HG03095 (cell line): Measurements from ENCODE around the gene ZNF148.
"Not testable (repeated sequence)": the region's sequence is repeated elsewhere in the genome, so short reads cannot be mapped to it uniquely, and the experiment has no call there.

ENCODE experiments used
- ATAC-seq: cut with Tn5 transposase; IDR thresholded peaks from one replicate; pipeline ENCODE4 v1.9.1; 2021; ENCODE audit warnings: moderate library complexity; ENCODE audit not compliant: unreplicated experiment

The ZNF148 gene

DNA sequence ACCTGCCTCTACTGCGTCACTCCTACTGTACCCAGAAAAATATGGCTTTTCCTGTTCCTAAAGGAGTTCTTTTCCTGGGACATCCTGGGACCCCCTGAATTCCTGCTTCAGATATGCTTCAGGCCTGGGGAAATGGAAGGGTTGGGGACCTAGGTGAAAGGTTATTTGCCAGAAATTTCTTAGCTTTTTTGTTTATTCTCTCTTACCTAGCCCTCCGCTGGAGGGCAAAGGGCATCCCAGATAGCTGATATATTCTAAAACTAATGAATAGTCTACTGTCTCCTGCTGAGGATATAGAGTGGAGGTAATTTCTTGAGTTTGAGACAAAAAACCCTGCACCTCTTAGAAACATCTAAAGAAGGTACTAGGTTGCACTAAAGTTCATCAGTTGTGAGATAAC, 3.6 kb upstream of the ZNF148 start:
- ATAC-seq, result no peak

- ATAC-seq, result no peak
These were observed 990 bp upstream of the ZNF148 start for GRCh38 chr3:125375950-125376679.

- ATAC-seq, result peak; percentile 21
These were observed 577 bp downstream of the ZNF148 start for GRCh38 chr3:125374501-125374995.

DNA sequence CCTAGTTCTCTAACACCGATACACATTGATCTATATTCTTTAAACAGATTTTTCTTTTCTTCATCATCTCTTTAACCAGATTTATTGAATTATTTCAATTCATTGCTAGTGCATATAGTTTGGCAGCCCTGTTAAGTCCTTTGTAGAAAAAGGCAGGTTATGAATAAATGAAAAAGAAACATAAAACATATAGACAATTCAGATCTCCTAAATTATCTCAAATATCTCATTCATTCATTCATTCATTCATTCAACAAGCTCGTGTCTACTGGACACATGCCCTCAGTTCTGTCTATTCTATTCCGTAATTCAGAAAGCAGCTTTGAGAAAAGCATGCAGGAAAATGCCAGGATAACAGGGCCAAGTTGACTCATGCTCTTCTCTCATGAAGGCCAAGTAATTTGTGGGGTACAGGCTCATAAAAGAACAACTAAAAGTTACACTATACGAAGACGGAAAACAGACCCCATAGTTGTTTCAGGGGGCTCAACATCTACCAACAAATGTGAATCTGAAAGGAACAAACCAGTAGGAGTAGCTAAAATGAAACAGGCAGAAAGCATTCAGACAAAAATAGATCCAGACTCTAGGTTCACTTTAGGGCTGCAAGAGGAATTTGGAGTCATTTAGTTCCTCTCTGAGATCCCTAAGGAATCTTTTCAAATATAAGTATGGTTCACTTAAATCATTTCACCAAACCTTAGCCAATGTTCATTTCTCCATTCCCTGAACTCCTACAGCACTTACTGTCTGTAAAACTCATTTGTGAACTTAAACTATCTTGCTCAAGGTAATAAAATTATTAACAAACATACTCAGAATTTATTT, 7.5 kb downstream of the ZNF148 start:
- no peak for ATAC-seq

DNA sequence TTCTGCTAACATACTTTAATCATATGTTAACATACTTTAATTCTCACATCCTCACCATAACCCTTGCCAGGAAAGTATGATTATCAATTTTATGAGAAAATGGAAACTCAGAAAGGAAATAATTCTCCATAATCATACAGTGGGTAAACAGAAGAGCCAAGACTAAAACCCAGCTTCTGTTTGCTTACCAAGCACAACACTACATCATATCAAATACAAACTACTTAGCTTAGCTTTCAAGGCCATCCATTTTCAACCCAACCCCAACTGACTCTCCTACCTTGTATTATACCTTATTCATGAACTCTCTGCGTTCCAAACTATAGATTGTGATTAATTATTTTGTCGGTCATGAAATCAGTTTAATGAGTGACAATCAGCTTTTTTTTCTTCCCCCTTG, 9.0 kb downstream of the ZNF148 start:
- ATAC-seq, result no peak

- ATAC-seq, result no peak
These were observed 15.4 kb downstream of the ZNF148 start for GRCh38 chr3:125359700-125360099.

DNA sequence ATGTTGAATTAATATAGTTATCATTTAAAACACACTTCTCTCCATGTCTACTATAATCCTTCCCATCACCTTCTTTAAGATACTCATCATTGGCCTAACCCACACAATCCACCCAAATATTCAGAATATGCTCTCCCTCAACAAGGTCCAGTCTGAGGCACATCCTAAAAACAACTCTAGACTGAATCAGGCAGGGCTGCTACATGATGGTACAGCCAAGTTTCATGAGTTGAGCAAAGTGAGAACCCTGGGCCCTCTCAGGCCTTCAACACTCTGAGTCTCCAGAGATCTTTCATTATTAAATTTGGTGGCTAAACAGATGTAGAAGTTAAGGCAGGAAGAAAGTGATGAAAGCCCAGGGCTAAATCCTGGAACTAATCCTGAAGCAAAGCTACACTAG, 16.2 kb downstream of the ZNF148 start:
- ATAC-seq, result no peak

DNA sequence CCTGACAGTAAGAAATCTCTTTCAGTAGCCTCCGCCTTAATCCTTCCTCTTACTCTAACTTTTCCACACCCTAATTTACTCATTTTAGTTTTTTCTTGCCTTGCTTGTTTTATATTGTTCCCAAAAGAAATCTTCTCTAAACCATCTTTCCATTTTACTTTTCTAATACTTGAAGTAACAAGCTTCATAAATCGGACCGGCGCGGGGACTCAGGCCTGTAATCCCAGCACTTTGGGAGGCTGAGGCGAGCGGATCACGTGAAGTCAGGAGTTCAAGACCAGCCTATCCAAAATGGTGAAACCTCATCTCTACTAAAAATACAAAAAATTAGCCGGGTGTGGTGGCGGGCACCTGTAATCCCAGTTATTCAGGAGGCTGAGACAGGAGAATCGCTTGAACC, 17.3 kb downstream of the ZNF148 start:
- ATAC-seq, result no peak

DNA sequence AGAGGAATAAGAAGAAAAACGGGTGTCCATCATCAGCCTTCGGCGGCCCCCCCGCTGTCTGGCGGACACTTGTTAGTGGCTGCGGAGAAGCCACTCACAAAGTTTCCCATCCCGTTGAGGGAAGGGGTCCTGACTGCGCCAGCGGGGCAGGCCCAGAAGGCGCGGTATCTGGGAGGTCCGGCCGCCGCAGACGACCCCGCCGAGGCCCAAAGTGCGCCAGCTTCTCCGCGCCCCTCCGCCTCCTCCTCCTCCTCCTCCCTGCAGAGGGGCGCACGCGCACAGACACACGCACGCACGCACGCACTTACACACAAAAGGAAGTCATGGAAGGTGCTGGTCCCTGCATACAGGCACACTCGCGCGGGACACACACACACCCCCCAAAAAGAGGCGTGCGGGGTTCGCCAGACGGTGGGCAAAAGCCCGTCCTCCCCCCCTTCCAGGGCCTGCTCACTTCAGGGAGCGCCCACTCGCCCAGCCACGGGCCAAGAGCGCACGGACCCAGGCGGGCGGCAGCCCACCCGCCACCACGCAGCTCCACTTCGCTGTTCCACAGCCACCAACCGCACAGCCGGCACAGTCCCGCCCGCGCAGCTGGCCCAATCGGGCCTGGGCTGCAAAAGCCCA, 18.0 kb downstream of the ZNF148 start:
- no peak for ATAC-seq

DNA sequence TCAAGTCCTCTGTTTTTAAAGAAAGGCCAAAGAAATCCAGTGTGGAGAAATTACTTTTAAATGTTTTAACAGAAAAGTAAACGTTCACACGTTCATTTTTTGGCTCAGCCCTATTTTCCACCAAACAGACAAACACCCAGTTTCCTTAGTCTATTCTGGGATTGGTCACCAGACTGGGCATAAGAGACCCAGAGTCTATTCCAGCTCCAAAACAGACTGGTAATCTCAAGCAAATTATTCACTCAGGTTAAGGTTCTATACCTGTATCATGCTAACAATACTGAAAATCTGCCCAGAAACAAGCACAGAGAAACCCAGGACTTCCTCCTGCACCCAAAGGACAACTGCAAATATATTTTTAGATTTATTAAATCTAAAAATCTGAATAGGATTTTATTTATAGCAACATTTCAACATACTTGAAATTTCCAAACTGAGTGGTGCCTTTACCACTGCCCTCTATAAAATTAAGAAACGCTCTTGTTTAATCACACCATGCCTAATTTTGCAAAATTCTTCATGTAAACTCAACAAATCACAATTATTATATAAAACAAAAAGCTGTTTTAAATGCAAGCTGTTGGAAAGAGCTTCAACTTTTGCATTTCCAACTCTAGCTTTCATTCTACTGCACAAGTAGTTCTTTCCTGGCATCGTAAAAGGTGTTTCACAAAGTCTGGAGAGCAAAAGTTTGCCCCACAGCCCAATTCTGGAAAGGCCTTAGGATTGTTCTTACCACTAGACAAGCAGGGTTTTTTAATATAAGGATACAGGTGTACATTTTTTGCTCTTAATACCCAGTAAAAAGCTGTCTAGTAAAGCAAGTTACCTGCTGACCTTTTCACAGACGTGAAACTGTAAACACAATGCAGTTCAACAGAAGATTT, 18.7 kb downstream of the ZNF148 start:
- no peak for ATAC-seq

- no peak for ATAC-seq
These were observed 21.5 kb downstream of the ZNF148 start for GRCh38 chr3:125353659-125354058.

- ATAC-seq, result no peak
These were observed 22.0 kb downstream of the ZNF148 start for GRCh38 chr3:125353128-125353527.

DNA sequence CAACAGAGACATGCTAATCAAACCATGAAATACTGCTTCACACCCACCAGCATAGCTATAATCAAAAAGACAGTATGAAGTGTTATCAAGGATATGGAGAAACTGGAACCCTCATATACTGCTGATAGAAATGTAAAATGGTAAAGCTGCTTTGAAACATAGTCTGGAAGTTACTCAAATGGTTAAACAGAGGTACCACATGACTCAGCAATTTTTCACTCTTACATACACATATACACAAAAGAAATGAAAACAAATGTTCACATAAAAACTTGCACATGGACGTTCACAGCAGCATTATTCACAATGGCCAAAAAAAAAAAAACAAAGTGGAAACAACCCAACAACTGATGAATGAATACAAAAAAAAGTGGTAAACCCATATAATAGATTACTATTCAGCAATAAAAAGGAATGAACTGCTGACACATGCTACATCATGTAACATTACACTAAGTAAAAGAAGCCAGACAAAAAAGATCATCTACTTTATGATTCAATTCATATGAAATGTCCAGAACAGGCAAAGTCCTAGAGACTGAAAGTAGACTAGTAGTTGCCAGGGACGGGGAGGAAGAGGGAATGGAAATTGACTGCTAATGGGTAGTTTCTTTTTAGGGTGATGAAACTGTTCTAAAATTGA, 23.2 kb downstream of the ZNF148 start:
- ATAC-seq, result no peak

GRCh38 chr3:125351152-125351551, 24.0 kb downstream of the ZNF148 start:
- ATAC-seq, result no peak

GRCh38 chr3:125350597-125350996, 24.5 kb downstream of the ZNF148 start:
- no peak for ATAC-seq

- no peak for ATAC-seq
These were observed 25.5 kb downstream of the ZNF148 start for GRCh38 chr3:125349556-125350165.

DNA sequence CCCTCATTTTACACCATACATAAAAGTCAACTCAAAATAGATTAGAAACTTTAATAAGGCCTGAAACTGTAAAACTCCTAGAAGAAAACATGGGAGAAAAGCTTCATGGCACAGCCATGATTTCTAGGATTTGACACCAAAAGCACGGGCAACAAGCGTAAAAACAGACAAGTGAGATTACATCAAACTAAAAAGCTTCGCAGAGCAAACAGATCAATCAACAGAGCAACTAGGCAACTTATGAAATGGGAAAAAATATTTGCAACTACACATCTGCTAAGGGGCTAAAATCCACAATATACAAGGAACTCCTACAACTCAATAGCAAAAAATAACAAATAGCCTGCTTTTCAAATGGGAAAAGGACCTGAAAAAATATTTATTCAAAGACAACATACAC, 26.1 kb downstream of the ZNF148 start:
- ATAC-seq, result no peak

DNA sequence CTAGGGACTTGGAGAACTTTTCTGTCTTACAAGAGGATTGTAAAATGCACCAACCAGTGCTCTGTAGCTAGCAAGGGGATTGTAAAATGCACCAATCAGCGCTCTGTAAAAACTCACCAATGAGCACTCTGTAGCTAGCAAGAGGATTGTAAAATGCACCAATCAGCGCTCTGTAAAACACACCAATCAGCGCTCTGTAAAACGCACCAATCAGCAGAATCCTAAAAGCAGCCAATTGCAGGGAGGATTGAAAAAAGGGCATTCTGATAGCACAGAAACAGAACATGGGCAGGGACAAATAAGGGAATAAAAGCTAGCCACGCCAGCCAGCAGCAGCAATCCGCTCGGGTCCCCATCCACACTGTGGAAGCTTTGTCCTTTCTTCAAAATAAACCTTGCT, 31.8 kb downstream of the ZNF148 start:
- ATAC-seq, result not testable (repeated sequence)

DNA sequence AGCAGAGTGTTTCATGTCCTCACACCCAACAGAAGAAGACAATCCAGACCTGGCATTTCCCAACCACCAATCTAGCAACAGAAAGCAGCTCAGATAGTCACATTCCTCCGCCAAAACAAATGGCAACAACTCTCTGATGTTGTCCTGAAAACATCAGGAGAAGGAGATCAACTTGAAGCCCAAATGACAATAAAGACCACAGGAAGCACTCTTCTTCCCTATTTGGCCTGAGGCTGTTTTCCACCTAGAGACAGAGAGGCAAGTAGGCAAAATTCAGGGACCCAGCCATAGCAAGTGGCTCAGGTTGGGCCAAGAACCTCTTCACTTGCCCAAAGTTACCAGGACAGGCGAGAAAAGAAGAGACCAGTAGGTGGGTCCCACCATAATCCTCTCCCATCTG, 35.0 kb downstream of the ZNF148 start:
- ATAC-seq, result no peak

DNA sequence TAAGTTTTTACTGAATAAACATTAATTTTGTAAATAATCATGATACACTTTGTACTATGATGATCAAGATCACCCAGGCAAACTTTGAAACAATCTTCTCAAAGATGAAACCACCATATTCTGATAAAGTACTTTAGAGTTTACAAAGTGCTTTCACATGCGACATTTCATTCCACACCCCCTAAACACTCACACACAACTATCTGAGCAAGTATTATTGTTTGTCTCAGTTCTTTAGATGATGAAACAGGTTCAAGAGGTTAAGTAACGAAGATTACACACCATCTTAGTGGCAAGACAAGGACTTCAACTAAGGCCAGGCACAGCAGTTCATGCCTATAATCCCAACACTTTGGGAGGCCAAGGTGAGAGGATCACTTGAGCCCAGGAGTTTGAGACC, 37.6 kb downstream of the ZNF148 start:
- no peak for ATAC-seq
